Small intestine (tissue), 7 donors: Measurements from ENCODE around the gene EPM2AIP1. TPM values are rescaled to one million over a fixed set of nuclear protein-coding genes. Genes with fewer than 3 reads are reported as not detected.

Source experiments
- DNase-seq, 2 donors: peaks; one replicate each; pipeline versions ENCODE4 v3.0.0 to v3.0.0-alpha.2; 2013
- FAIRE-seq: peaks from 2 replicates; lab custom pipeline; 2012; peaks lifted over from hg19 to GRCh38; lab: Jason Lieb, UNC
- H3K27ac ChIP-seq, 3 donors: one replicate each; pipeline ENCODE4 v1.5.1; 2013; ENCODE audit warnings: low read length in 2 of 3, mild to moderate bottlenecking in 2 of 3, control low read depth in 1 of 3, inconsistent platforms in 1 of 3, low read depth in 1 of 3, moderate library complexity in 1 of 3
- H3K27me3 ChIP-seq, 3 donors: one replicate each; pipeline ENCODE4 v1.6.1; 2013; ENCODE audit warnings: low read length in 3 of 3, inconsistent platforms in 1 of 3; ENCODE audit not compliant: control insufficient read depth in 3 of 3, insufficient read depth in 3 of 3
- H3K36me3 ChIP-seq, 3 donors: one replicate each; pipeline ENCODE4 v1.6.1; 2013; ENCODE audit warnings: low read length in 3 of 3, inconsistent platforms in 1 of 3, low read depth in 1 of 3, mild to moderate bottlenecking in 1 of 3, moderate library complexity in 1 of 3; ENCODE audit not compliant: control insufficient read depth in 3 of 3, insufficient read depth in 2 of 3
- H3K4me1 ChIP-seq, 3 donors: one replicate each; pipeline ENCODE4 v1.6.1; 2013; ENCODE audit warnings: low read length in 2 of 3, inconsistent platforms in 1 of 3, low read depth in 1 of 3, mild to moderate bottlenecking in 1 of 3, moderate library complexity in 1 of 3; ENCODE audit not compliant: control insufficient read depth in 3 of 3, insufficient read depth in 2 of 3
- H3K4me3 ChIP-seq, 3 donors: one replicate each; pipeline ENCODE4 v1.5.1; 2013; ENCODE audit warnings: low read length in 3 of 3, control low read depth in 1 of 3, inconsistent platforms in 1 of 3, low read depth in 1 of 3, mild to moderate bottlenecking in 1 of 3, moderate library complexity in 1 of 3
- H3K9me3 ChIP-seq, 2 donors: one replicate each; pipeline ENCODE4 v1.6.1; 2013; ENCODE audit warnings: low read depth in 1 of 2, low read length in 1 of 2; ENCODE audit not compliant: control insufficient read depth in 2 of 2, insufficient read depth in 1 of 2
- WGBS, 3 donors: extraction: QIAGEN DNeasy Blood & Tissue Kit; methylation state at CpG; one replicate each; pipeline ENCODE4 v1.1.7; 2013; 5-methylcytosine and 5-hydroxymethylcytosine counted together
- polyA plus RNA-seq, 4 donors: library from polyadenylated mRNA; stranded (reverse) in 3 of 4; unstranded in 1 of 4; fragments of 200-250 nt in 3 of 4; fragments of 120-200 nt in 1 of 4; gene quantifications; one replicate each; pipeline versions ENCODE4 v1.2.1 to v1.2.3, GENCODE V29; 2013
- donor health status: healthy with polysubstance abuse.
- donor health status: control.
- donor health status: control.
- donor health status: Bipolar disorder and iron deficiency.
- donor health status: healthy.

Gene EPM2AIP1
- polyA plus RNA-seq, 4 donors = 1.8 to 21.1 (median 3.0) TPM

DNA sequence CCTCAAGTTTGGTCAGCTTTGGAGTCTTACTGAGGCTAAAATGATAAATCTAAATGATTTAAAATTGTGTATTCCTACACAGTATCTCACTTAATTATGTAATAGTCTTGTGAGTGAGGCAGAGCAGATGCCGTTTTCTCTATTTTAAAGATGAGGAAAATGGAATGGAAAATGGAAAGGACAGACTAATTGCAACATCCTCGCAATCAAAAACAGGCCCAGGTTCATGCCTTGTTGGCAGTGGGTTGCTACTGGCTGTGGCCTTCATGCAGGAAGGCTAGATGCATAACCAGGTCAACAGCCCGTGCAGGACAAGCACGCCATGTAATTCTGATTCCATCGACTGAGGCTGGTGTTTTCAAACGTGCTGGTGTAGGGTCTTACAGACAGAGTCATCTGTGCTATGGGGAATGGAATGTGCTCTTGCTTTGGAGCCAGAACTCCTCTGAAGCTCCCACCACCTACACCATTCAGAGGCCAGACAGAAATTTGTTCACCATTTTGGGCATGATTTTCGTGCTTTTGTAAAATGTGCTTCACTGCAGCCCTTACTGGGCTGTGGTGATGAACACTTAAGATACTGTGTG lies 38.3 kb upstream of the EPM2AIP1 start:
- DNase-seq = no peak
- no peak for FAIRE-seq
- Histone ChIP-seq H3K4me3 (no peak overlapping the region), H3K4me1 (no peaks in the 10 kb centered on the region), H3K36me3 (peaks cover 15 to 50% (median 27%) of the 10 kb centered on the region in 3 donors), H3K27ac (no peak overlapping the region), H3K27me3 (no peaks in the 10 kb centered on the region), H3K9me3 (peaks cover 0 to 14% of the 10 kb centered on the region in 2 donors)
- WGBS, 3 donors = 87 to 94% (median 93%) methylated on average over 7 of the region's 7 CpGs

DNA sequence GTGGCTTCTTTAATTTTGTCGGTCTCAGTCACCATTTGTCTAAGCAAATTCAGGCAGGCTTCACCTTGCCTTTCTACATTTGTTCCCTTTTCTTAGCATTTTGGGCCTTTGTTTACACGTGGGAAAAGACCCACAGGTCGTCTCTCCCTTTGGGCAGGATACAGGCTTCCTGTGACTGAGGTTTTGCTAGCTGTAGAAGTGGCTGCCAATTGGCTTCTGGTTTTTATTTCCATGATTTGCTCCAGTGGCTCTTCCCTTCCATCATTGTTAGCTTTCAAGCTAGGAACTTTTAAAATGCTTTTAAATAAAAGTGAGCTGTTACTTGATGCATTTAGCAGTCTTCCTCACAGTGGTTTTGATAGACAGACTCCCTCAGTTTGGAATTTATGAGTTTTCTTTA lies 37.7 kb upstream of the EPM2AIP1 start:
- Histone ChIP-seq H3K4me3 (no peak overlapping the region), H3K36me3 (peaks cover 12 to 52% (median 27%) of the 10 kb centered on the region in 3 donors), H3K4me1 (no peaks in the 10 kb centered on the region), H3K27me3 (no peaks in the 10 kb centered on the region), H3K9me3 (peaks cover 0 to 8% of the 10 kb centered on the region in 2 donors), H3K27ac (no peak overlapping the region)
- DNase-seq = no peak
- 64 to 70% (median 65%) methylated on average over 3 of the region's 3 CpGs for WGBS, 3 donors
- FAIRE-seq = no peak

GRCh38 chr3:37029516-37030163 lies 36.7 kb upstream of the EPM2AIP1 start:
- no peak for FAIRE-seq
- peaks cover 0 to 8% of the 10 kb centered on the region in 2 donors for H3K9me3 ChIP-seq
- H3K27ac ChIP-seq = no peak overlapping the region
- no peaks in the 10 kb centered on the region for H3K27me3 ChIP-seq
- DNase-seq = no peak
- no peaks in the 10 kb centered on the region for H3K4me1 ChIP-seq
- H3K4me3 ChIP-seq = no peak overlapping the region
- H3K36me3 ChIP-seq = peaks cover 12 to 51% (median 22%) of the 10 kb centered on the region in 3 donors

- FAIRE-seq (no peak), DNase-seq (no peak)
- H3K27ac ChIP-seq = no peak overlapping the region
- H3K4me3 ChIP-seq = no peak overlapping the region
- no peaks in the 10 kb centered on the region for H3K4me1 ChIP-seq
- H3K9me3 ChIP-seq = peaks cover 0 to 7% of the 10 kb centered on the region in 2 donors
- H3K36me3 ChIP-seq = peaks cover 12 to 48% (median 22%) of the 10 kb centered on the region in 3 donors
- WGBS, 3 donors = 92 to 97% (median 95%) methylated on average over 1 of the region's 1 CpG
- no peaks in the 10 kb centered on the region for H3K27me3 ChIP-seq
Observed at GRCh38 chr3:37029111-37029510, 36.2 kb upstream of the EPM2AIP1 start.

DNA sequence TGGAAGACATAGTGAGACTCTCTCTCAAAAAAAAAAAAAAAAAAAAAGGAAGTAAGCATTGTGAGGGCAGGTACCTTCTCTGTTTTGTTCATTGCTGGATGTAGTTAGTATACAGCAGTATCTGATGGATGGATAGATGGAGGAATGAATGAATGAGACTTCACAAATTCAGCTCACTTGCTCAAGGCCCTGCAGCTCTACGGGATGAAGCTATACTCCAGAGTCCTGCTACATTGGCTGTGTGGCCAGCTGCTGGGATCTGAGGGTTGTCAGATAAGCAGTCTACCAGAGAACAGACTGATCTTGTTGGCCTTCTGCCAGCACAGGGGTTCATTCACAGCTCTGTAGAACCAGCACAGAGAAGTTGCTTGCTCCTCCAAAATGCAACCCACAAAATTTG lies 35.4 kb upstream of the EPM2AIP1 start:
- DNase-seq (peak in 1 of 2 donors; percentile 9), FAIRE-seq (no peak)
- Histone ChIP-seq H3K4me1 (no peaks in the 10 kb centered on the region), H3K4me3 (no peak overlapping the region), H3K27ac (no peak overlapping the region), H3K27me3 (no peaks in the 10 kb centered on the region), H3K9me3 (peaks cover 0 to 7% of the 10 kb centered on the region in 2 donors), H3K36me3 (peaks cover 12 to 52% (median 22%) of the 10 kb centered on the region in 3 donors)
- 48 to 67% (median 55%) methylated on average over 1 of the region's 1 CpG for WGBS, 3 donors

DNA sequence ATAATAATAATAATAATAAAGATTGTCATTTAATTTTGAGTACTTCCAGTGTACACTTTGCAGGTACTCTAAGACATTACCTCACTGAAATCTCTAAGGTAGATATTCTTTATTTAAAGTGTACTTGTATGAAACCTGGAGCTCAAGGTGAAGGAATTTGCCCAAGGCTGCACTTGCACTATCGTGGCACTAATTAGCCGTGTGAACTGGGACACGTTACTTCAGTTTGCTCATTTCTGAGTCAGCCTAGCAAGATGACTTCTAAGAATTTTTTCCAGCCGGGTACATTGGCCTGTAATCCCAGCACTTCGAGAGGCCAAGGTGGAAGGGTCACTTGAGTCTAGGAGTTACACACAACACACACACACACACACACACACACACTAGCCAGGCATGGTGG lies 33.9 kb upstream of the EPM2AIP1 start:
- FAIRE-seq (no peak), DNase-seq (no peak)
- H3K9me3 ChIP-seq = peaks cover 0 to 7% of the 10 kb centered on the region in 2 donors
- H3K36me3 ChIP-seq = peaks cover 9 to 59% (median 26%) of the 10 kb centered on the region in 3 donors
- no peak overlapping the region for H3K4me3 ChIP-seq
- H3K27ac ChIP-seq = no peak overlapping the region
- H3K27me3 ChIP-seq = no peaks in the 10 kb centered on the region
- H3K4me1 ChIP-seq = no peaks in the 10 kb centered on the region
- 81 to 91% (median 89%) methylated on average over 5 of the region's 5 CpGs for WGBS, 3 donors

GRCh38 chr3:37025561-37026335 lies 32.8 kb upstream of the EPM2AIP1 start:
- Histone ChIP-seq H3K27me3 (no peaks in the 10 kb centered on the region), H3K36me3 (peaks cover 6 to 59% (median 29%) of the 10 kb centered on the region in 3 donors), H3K4me1 (no peaks in the 10 kb centered on the region), H3K27ac (no peak overlapping the region), H3K4me3 (no peak overlapping the region), H3K9me3 (peaks cover 0 to 7% of the 10 kb centered on the region in 2 donors)
- WGBS, 3 donors = 94 to 96% (median 96%) methylated on average over 3 of the region's 3 CpGs
- no peak for FAIRE-seq
- DNase-seq = no peak

DNA sequence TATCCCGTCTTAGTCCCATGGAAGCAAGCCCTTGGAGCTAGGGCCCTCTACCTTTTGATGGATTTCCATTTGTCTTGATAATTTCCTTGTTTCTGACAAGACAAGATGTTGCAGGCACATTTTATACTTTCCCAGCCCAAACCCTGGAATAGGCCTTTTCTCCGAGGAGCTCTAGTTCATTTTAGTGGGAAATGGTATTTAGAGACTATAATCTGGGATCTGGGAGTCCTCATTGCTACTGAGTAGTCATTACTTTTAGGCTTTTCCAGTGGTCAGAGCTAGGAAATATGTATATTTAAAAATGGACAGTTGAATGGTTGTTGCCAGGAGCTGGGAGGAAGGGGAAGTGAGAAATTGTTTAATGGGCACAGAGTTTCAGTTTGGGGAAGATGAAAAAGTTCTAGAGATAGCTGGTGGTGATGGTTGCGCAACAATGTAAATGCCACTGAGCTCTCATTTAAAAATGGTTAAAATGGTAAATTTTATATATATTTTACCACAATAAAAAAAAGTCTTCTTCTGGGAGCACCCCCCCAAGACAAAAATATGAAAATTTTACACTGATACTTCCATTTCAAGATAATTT lies 32.0 kb upstream of the EPM2AIP1 start:
- FAIRE-seq = no peak
- Histone ChIP-seq H3K4me1 (no peaks in the 10 kb centered on the region), H3K4me3 (no peak overlapping the region), H3K36me3 (peaks cover 13 to 62% (median 32%) of the 10 kb centered on the region in 3 donors), H3K27ac (no peak overlapping the region), H3K27me3 (no peaks in the 10 kb centered on the region), H3K9me3 (peaks cover 0 to 7% of the 10 kb centered on the region in 2 donors)
- WGBS, 3 donors = 94 to 99% (median 94%) methylated on average over 3 of the region's 3 CpGs
- no peak for DNase-seq
